ENCODE data around the gene UBE2L3. TPM values are rescaled to one million over a fixed set of nuclear protein-coding genes. Genes with fewer than 3 reads are reported as not detected.
A peak's percentile ranks its signal among the peaks of the same experiment; 100 is the strongest.

Gene UBE2L3
- total and polyA plus RNA-seq, 2 of the 13 experiments (the other 11 are each of a cell fraction or from before 2014, with no cell fraction given) = 30.2 to 58.1 TPM

DNA sequence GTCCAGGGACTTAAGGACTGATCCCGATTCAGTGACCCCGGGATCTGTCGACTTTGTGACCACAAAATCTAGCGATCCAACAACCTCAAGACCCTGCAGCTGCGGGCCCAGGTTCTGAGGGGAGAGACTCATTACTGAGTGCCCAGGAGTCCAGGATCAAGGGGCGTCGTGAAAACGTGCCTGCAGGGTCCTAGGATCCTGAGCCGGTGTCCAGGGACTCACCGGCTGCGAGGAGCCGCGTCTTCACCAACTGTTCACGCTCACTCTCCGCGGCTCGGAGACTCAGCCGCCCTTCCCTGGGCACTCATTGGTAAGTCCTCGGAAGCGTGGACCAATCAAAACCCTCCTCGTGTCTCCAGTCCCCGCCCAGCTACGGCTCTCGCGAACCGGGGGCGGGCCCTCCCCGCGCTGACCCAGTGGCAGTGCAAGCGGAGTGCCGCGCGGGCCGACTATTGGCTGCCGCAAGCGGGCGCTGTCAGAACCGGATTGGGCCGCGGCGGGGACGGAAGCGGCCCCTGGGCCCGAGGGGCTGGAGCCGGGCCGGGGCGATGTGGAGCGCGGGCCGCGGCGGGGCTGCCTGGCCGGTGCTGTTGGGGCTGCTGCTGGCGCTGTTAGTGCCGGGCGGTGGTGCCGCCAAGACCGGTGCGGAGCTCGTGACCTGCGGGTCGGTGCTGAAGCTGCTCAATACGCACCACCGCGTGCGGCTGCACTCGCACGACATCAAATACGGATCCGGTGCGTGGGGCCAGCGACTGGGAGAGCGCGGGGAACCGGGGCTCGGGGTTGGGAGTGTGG lies 74.5 kb downstream of the UBE2L3 start, which contains the start of gene SDF2L1 (continued):
- TF ChIP-seq NFE2 (CRISPR knock-in tag; IDR thresholded peaks at IDR 0.05) = no peak
- TF ChIP-seq, protein P1, sequence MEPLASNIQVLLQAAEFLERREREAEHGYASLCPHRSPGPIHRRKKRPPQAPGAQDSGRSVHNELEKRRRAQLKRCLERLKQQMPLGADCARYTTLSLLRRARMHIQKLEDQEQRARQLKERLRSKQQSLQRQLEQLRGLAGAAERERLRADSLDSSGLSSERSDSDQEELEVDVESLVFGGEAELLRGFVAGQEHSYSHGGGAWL (CRISPR knock-in tag; IDR thresholded peaks at IDR 0.05) = peak; percentile 39; the same call in 1 of the 2 replicates
- no peak for TF ChIP-seq ZNF562 (CRISPR knock-in tag; IDR thresholded peaks at IDR 0.05; ENCODE audit: borderline replicate concordance)
- TF ChIP-seq ZNF235 (CRISPR knock-in tag; IDR thresholded peaks at IDR 0.05; ENCODE audit: borderline replicate concordance) = no peak
- TF ChIP-seq ZFP36L1 (CRISPR knock-in tag; IDR thresholded peaks at IDR 0.05) = no peak
- peak; percentile 47 for TF ChIP-seq HNRNPK (IDR thresholded peaks at IDR 0.05; ENCODE audit: low read depth, low read length, poor library complexity, severe bottlenecking)
- no peak for TF ChIP-seq ZNF234 (CRISPR knock-in tag; conservative IDR thresholded peaks at IDR 0.05)
- TF ChIP-seq DNMT1 (CRISPR knock-in tag; IDR thresholded peaks at IDR 0.05) = no peak
- TF ChIP-seq SALL1 (CRISPR knock-in tag; IDR thresholded peaks at IDR 0.05) = peak; percentile 39; the same call in 1 of the 2 replicates
- TF ChIP-seq LRRFIP1 (CRISPR knock-in tag; conservative IDR thresholded peaks at IDR 0.05) = no peak
- TF ChIP-seq SKIL (CRISPR knock-in tag; IDR thresholded peaks at IDR 0.05; ENCODE audit: borderline replicate concordance) = no peak
- TF ChIP-seq CBX5 (CRISPR knock-in tag; IDR thresholded peaks at IDR 0.05; ENCODE audit: borderline replicate concordance) = no peak
- no peak for TF ChIP-seq NCOA1 (CRISPR knock-in tag; IDR thresholded peaks at IDR 0.05)
- TF ChIP-seq ZMYM4 (CRISPR knock-in tag; IDR thresholded peaks at IDR 0.05) = no peak; the same call in none of the 2 replicates
- no peak for TF ChIP-seq HDAC6 (IDR thresholded peaks at IDR 0.05; ENCODE audit: low read depth, low read length)
- TF ChIP-seq ZNF790 (CRISPR knock-in tag; IDR thresholded peaks at IDR 0.05; ENCODE audit: borderline replicate concordance) = no peak
- no peak for TF ChIP-seq ZNF703 (CRISPR knock-in tag; IDR thresholded peaks at IDR 0.05; ENCODE audit: borderline replicate concordance)
- no peak for TF ChIP-seq TOE1 (CRISPR knock-in tag; IDR thresholded peaks at IDR 0.05)
- TF ChIP-seq GLMP (CRISPR knock-in tag; IDR thresholded peaks at IDR 0.05; ENCODE audit: borderline replicate concordance) = no peak
- no peak for TF ChIP-seq SYNCRIP (IDR thresholded peaks at IDR 0.05; ENCODE audit: insufficient read depth, low read depth, low read length)
- no peak for TF ChIP-seq ZNF782 (CRISPR knock-in tag; IDR thresholded peaks at IDR 0.05; ENCODE audit: borderline replicate concordance)
- no peak for TF ChIP-seq ZNF570 (CRISPR knock-in tag; IDR thresholded peaks at IDR 0.05; ENCODE audit: borderline replicate concordance)
- no peak for TF ChIP-seq PCBP2 (optimal IDR thresholded peaks at IDR 0.05; ENCODE audit: low read depth, low read length, poor library complexity, severe bottlenecking)
